HK-2 (cell line): Measurements from ENCODE around the gene PRAMEF12.
"Not testable (repeated sequence)": the region's sequence is repeated elsewhere in the genome, so short reads cannot be mapped to it uniquely, and the experiment has no call there.

Source experiments
- DNase-seq: peaks from one replicate; pipeline ENCODE4 v3.0.0-alpha.2; 2018; ENCODE audit not compliant: unreplicated experiment

PRAMEF12 gene

GRCh38 chr1:12773438-12773837, at the start of gene PRAMEF12:
PRAMEF12 (plus strand) TSS chr1:12773738; CDS start chr1:12774868, 1,130 bp downstream.
- no peak for DNase-seq

GRCh38 chr1:12728391-12728790, 45.1 kb upstream of the PRAMEF12 start:
- no peak for DNase-seq

GRCh38 chr1:12730156-12730555, 43.4 kb upstream of the PRAMEF12 start:
- no peak for DNase-seq

- not testable (repeated sequence) for DNase-seq
Observed at GRCh38 chr1:12731084-12731483, 42.5 kb upstream of the PRAMEF12 start.

- no peak for DNase-seq
Observed at GRCh38 chr1:12734651-12735050, 38.9 kb upstream of the PRAMEF12 start.

GRCh38 chr1:12738934-12739333, 34.6 kb upstream of the PRAMEF12 start:
- no peak for DNase-seq

- no peak for DNase-seq
Observed at GRCh38 chr1:12739613-12740012, 33.9 kb upstream of the PRAMEF12 start.

- DNase-seq = no peak
Observed at GRCh38 chr1:12741946-12742345, 31.6 kb upstream of the PRAMEF12 start.

- DNase-seq = no peak
Observed at GRCh38 chr1:12745126-12745991, 28.2 kb upstream of the PRAMEF12 start.

- no peak for DNase-seq
Observed at GRCh38 chr1:12745992-12746323, 27.6 kb upstream of the PRAMEF12 start, which contains the start of gene CFAP107. CFAP107 (plus strand) TSS chr1:12746200; CDS start chr1:12746431, 231 bp downstream.

GRCh38 chr1:12748778-12749355, 24.7 kb upstream of the PRAMEF12 start:
- no peak for DNase-seq

GRCh38 chr1:12754738-12755137, 18.8 kb upstream of the PRAMEF12 start:
- DNase-seq = no peak

- no peak for DNase-seq
Observed at GRCh38 chr1:12756273-12756672, 17.3 kb upstream of the PRAMEF12 start.

- no peak for DNase-seq
Observed at GRCh38 chr1:12756768-12757413, 16.6 kb upstream of the PRAMEF12 start.

GRCh38 chr1:12757836-12758235, 15.7 kb upstream of the PRAMEF12 start:
- no peak for DNase-seq

- DNase-seq = no peak
Observed at GRCh38 chr1:12760256-12760795, 13.2 kb upstream of the PRAMEF12 start.

- DNase-seq = no peak
Observed at GRCh38 chr1:12761781-12762180, 11.8 kb upstream of the PRAMEF12 start.

- DNase-seq = no peak
Observed at GRCh38 chr1:12762766-12763165, 10.8 kb upstream of the PRAMEF12 start.

- no peak for DNase-seq
Observed at GRCh38 chr1:12763479-12763878, 10.1 kb upstream of the PRAMEF12 start.

- no peak for DNase-seq
Observed at GRCh38 chr1:12764016-12764415, 9.5 kb upstream of the PRAMEF12 start.

GRCh38 chr1:12769031-12769430, 4.5 kb upstream of the PRAMEF12 start:
- DNase-seq = no peak

- no peak for DNase-seq
Observed at GRCh38 chr1:12769976-12770505, 3.5 kb upstream of the PRAMEF12 start.
